Neural crest cell (in vitro differentiated cells): ENCODE measurements around the gene METTL25B. TPM values are rescaled to one million over a fixed set of nuclear protein-coding genes. Genes with fewer than 3 reads are reported as not detected.

Experiments used
- DNase-seq: peaks from one replicate; pipeline ENCODE4 v3.0.0; 2021; ENCODE audit warnings: low read depth, mixed read lengths, low spot score
- H3K27ac Mint-ChIP-seq: one replicate; pipeline ENCODE4 v1.8.0; 2021; ENCODE audit warnings: mild to moderate bottlenecking, mixed read lengths; ENCODE audit not compliant: unreplicated experiment
- H3K27me3 Mint-ChIP-seq: 2 replicates; pipeline ENCODE4 v1.8.0; 2021; ENCODE audit warnings: low read depth, mild to moderate bottlenecking, mixed read lengths
- H3K36me3 Mint-ChIP-seq: 2 replicates; pipeline ENCODE4 v1.8.0; 2021; ENCODE audit warnings: low read depth, mild to moderate bottlenecking, mixed read lengths
- H3K4me1 Mint-ChIP-seq: 2 replicates; pipeline ENCODE4 v1.8.0; 2021; ENCODE audit warnings: mixed read lengths
- H3K4me3 Mint-ChIP-seq: one replicate; pipeline ENCODE4 v1.8.0; 2021; ENCODE audit warnings: mild to moderate bottlenecking, mixed read lengths
- H3K9me3 Mint-ChIP-seq: 2 replicates; pipeline ENCODE4 v1.8.0; 2021; ENCODE audit warnings: mixed read lengths
- CTCF ChIP-seq: fragments of 200-600 bp; sonication (generic); conservative IDR thresholded peaks from 2 replicates; pipeline ENCODE4 v1.5.0; 2021; ENCODE audit warnings: antibody characterized with exemption, mild to moderate bottlenecking
- total RNA-seq: library from RNA; stranded (reverse); gene quantifications from 2 replicates; pipeline ENCODE4 v1.2.1, GENCODE V29; 2021

The METTL25B gene
- total RNA-seq, 1 donor from 2014 or later = 33.0 TPM

GRCh38 chr1:156707417-156708217 lies 20.7 kb upstream of the METTL25B start:
- DNase-seq = no peak
- Mint-ChIP-seq H3K27ac (peak overlapping the region; percentile 99), H3K27me3 (peaks cover 30% of the 10 kb centered on the region), H3K4me3 (peak overlapping the region; percentile 95), H3K36me3 (no peaks in the 10 kb centered on the region), H3K9me3 (no peaks in the 10 kb centered on the region), H3K4me1 (peaks cover 78% of the 10 kb centered on the region)
- no peak for TF ChIP-seq CTCF

GRCh38 chr1:156708218-156708661 lies 20.0 kb upstream of the METTL25B start:
- peak overlapping the region; percentile 96 for H3K27ac Mint-ChIP-seq
- H3K9me3 Mint-ChIP-seq = no peaks in the 10 kb centered on the region
- peak overlapping the region; percentile 86 for H3K4me3 Mint-ChIP-seq
- peaks cover 30% of the 10 kb centered on the region for H3K27me3 Mint-ChIP-seq
- no peaks in the 10 kb centered on the region for H3K36me3 Mint-ChIP-seq
- H3K4me1 Mint-ChIP-seq = peaks cover 71% of the 10 kb centered on the region
- TF ChIP-seq CTCF = no peak
- no peak for DNase-seq

- Mint-ChIP-seq H3K36me3 (no peaks in the 10 kb centered on the region), H3K27ac (peak overlapping the region; percentile 96), H3K9me3 (no peaks in the 10 kb centered on the region), H3K4me1 (peaks cover 64% of the 10 kb centered on the region), H3K27me3 (peaks cover 27% of the 10 kb centered on the region), H3K4me3 (peak overlapping the region; percentile 86)
- TF ChIP-seq CTCF = no peak
- no peak for DNase-seq
These were observed 19.2 kb upstream of the METTL25B start for GRCh38 chr1:156709031-156709430.

- DNase-seq = no peak
- no peaks in the 10 kb centered on the region for H3K9me3 Mint-ChIP-seq
- H3K4me3 Mint-ChIP-seq = peak overlapping the region; percentile 86
- H3K27me3 Mint-ChIP-seq = peaks cover 20% of the 10 kb centered on the region
- no peak overlapping the region for H3K27ac Mint-ChIP-seq
- H3K4me1 Mint-ChIP-seq = peaks cover 60% of the 10 kb centered on the region
- H3K36me3 Mint-ChIP-seq = no peaks in the 10 kb centered on the region
- TF ChIP-seq CTCF = no peak
These were observed 18.3 kb upstream of the METTL25B start for GRCh38 chr1:156709757-156710489.

- Mint-ChIP-seq H3K36me3 (peaks cover 8% of the 10 kb centered on the region), H3K4me1 (peaks cover 61% of the 10 kb centered on the region), H3K27ac (no peak overlapping the region), H3K4me3 (peak overlapping the region; percentile 68), H3K9me3 (no peaks in the 10 kb centered on the region), H3K27me3 (peaks cover 11% of the 10 kb centered on the region)
- DNase-seq = no peak
- no peak for TF ChIP-seq CTCF
These were observed 17.1 kb upstream of the METTL25B start for GRCh38 chr1:156711011-156711817.
